Prostate gland (tissue), 2 donors: ENCODE results near the gene LRRC40. TPM values are rescaled to one million over a fixed set of nuclear protein-coding genes. Genes with fewer than 3 reads are reported as not detected.
A peak's percentile ranks its signal among the peaks of the same experiment; 100 is the strongest.

Experiments
- DNase-seq: peaks from one replicate; pipeline ENCODE4 v3.0.0-alpha.2; 2019; ENCODE audit warnings: low spot score
- H3K27ac ChIP-seq, 2 donors: fragments of 200-600 bp; sonication (generic); 2 replicates each; pipeline ENCODE4 v1.5.1; 2017 to 2019
- H3K27me3 ChIP-seq: fragments of 200-600 bp; sonication (generic); replicated peaks from 2 replicates; pipeline ENCODE4 v1.5.1; 2019; ENCODE audit not compliant: insufficient read depth
- H3K36me3 ChIP-seq, 2 donors: fragments of 200-600 bp; sonication (generic); 1 replicate in 1 of 2; 2 replicates in 1 of 2; pipeline versions ENCODE4 v1.5.1 to v1.8.1; 2017 to 2019
- H3K4me1 ChIP-seq: fragments of 200-600 bp; sonication (generic); replicated peaks from 2 replicates; pipeline ENCODE4 v1.5.1; 2019
- H3K4me3 ChIP-seq, 2 donors: fragments of 200-600 bp; sonication (generic); 2 replicates each; pipeline ENCODE4 v1.5.1; 2017 to 2019
- H3K9me3 ChIP-seq: fragments of 200-600 bp; sonication (generic); 2 replicates; pipeline ENCODE4 v1.5.1; 2017
- CTCF ChIP-seq, 4 experiments: fragments of 200-600 bp in 2 of 4; fragments of 450-650 bp in 2 of 4; sonication (generic) in 2 of 4; IDR thresholded peaks; 1 replicate in 3 of 4; 2 replicates in 1 of 4; pipeline ENCODE4 v1.5.1; 2016 to 2019; ENCODE audit warnings: antibody characterized with exemption in 4 of 4, mild to moderate bottlenecking in 2 of 4, moderate library complexity in 2 of 4
- POLR2A ChIP-seq: fragments of 450-650 bp; IDR thresholded peaks from one replicate; pipeline ENCODE4 v1.6.1; 2016; ENCODE audit warnings: antibody characterized with exemption, mild to moderate bottlenecking
- POLR2AphosphoS5 ChIP-seq: sonication (generic); formaldehyde crosslinking; IDR thresholded peaks from one replicate; pipeline ENCODE4 v1.6.1; 2017; ENCODE audit warnings: antibody characterized with exemption
- WGBS: methylation state at CpG from one replicate; pipeline ENCODE4 v1.1.5; 2018; 5-methylcytosine and 5-hydroxymethylcytosine counted together
- intact Hi-C: fragments of 100-400 bp; cut with DNase I; formaldehyde crosslinking; loops from one replicate; pipeline ENCODE4 v1.14.2; 2022
- total RNA-seq, 2 donors: library from RNA; depleted of rRNA; stranded (reverse); fragments of >200 nt; gene quantifications; one replicate each; pipeline ENCODE4 v1.1.0, GENCODE V29; 2016

LRRC40 gene
- total RNA-seq: 10 to 100 TPM; 10.7 to 18.6 TPM

GRCh38 chr1:70205434-70206118, at the start of gene LRRC40:
LRRC40 (minus strand) TSS chr1:70205579; CDS start chr1:70205540, 39 bp downstream.
- peak; percentile 95 for DNase-seq
- Histone ChIP-seq H3K9me3 (no peaks in the 10 kb centered on the region), H3K36me3 (no peaks in the 10 kb centered on the region), H3K27ac (peak within 1 kb of the TSS; percentile 82 to 84), H3K27me3 (no peaks in the 10 kb centered on the region), H3K4me1 (no peaks in the 10 kb centered on the region), H3K4me3 (peak within 1 kb of the TSS; percentile 59 to 91)
- WGBS: under 1% methylated on average over 47 of the region's 47 CpGs
- TF ChIP-seq POLR2AphosphoS5 (peak; percentile 97), POLR2A (peak; percentile 71), CTCF (IDR thresholded peaks at IDR 0.05) (no peak)
- intact Hi-C loops: loop anchor here (2.0 to 5.0 kb wide), 2 partner anchors 73 to 147 kb away; partner anchors contain the start of gene ANKRD13C

- no peak for DNase-seq
- no peaks in the 10 kb centered on the region for H3K4me1 ChIP-seq
- no peak overlapping the region for H3K4me3 ChIP-seq
- no peaks in the 10 kb centered on the region for H3K27me3 ChIP-seq
- no peak overlapping the region for H3K27ac ChIP-seq
- intact Hi-C loops: no loop called here
- WGBS: 84% methylated on average over 4 of the region's 4 CpGs
- no peak for TF ChIP-seq POLR2A
- no peak for TF ChIP-seq CTCF (IDR thresholded peaks at IDR 0.05)
- no peak for TF ChIP-seq POLR2AphosphoS5
- no peaks in the 10 kb centered on the region for H3K9me3 ChIP-seq
- peaks cover 0 to 3% of the 10 kb centered on the region in 2 donors for H3K36me3 ChIP-seq
Observed at GRCh38 chr1:70248729-70249128, 43.4 kb upstream of the LRRC40 start.

GRCh38 chr1:70247768-70248167, 42.4 kb upstream of the LRRC40 start:
- DNase-seq: no peak
- H3K9me3 ChIP-seq: no peaks in the 10 kb centered on the region
- TF ChIP-seq POLR2A (no peak), CTCF (IDR thresholded peaks at IDR 0.05) (no peak), POLR2AphosphoS5 (no peak)
- H3K36me3 ChIP-seq: peaks cover 0 to 3% of the 10 kb centered on the region in 2 donors
- no peak overlapping the region for H3K4me3 ChIP-seq
- intact Hi-C loops: no loop called here
- H3K4me1 ChIP-seq: no peaks in the 10 kb centered on the region
- H3K27me3 ChIP-seq: no peaks in the 10 kb centered on the region
- H3K27ac ChIP-seq: no peak overlapping the region

- no peak overlapping the region for H3K4me3 ChIP-seq
- no peak for DNase-seq
- H3K9me3 ChIP-seq: no peaks in the 10 kb centered on the region
- peaks cover 0 to 3% of the 10 kb centered on the region in 2 donors for H3K36me3 ChIP-seq
- intact Hi-C loops: no loop called here
- H3K27ac ChIP-seq: no peak overlapping the region
- H3K27me3 ChIP-seq: no peaks in the 10 kb centered on the region
- no peak for TF ChIP-seq POLR2AphosphoS5
- no peak for TF ChIP-seq CTCF (IDR thresholded peaks at IDR 0.05)
- TF ChIP-seq POLR2A: no peak
- H3K4me1 ChIP-seq: no peaks in the 10 kb centered on the region
Observed at GRCh38 chr1:70247122-70247521, 41.7 kb upstream of the LRRC40 start.

GRCh38 chr1:70239940-70240339, 34.6 kb upstream of the LRRC40 start:
- DNase-seq: no peak
- Histone ChIP-seq H3K27ac (no peak overlapping the region), H3K4me1 (no peaks in the 10 kb centered on the region), H3K4me3 (no peak overlapping the region), H3K9me3 (no peaks in the 10 kb centered on the region), H3K36me3 (peaks cover 0 to 5% of the 10 kb centered on the region in 2 donors), H3K27me3 (no peaks in the 10 kb centered on the region)
- intact Hi-C loops: no loop called here
- TF ChIP-seq CTCF (IDR thresholded peaks at IDR 0.05): no peak
